Kidney epithelial cell (primary cell): ENCODE measurements around the gene FPR2. TPM values are rescaled to one million over a fixed set of nuclear protein-coding genes. Genes with fewer than 3 reads are reported as not detected.

Experiments
- DNase-seq: peaks from one replicate; pipeline ENCODE4 v3.0.0-alpha.2; 2010; ENCODE audit warnings: low read depth
- H3K27me3 ChIP-seq: 2 replicates; pipeline ENCODE4 v1.6.0; 2011; ENCODE audit warnings: low read length; ENCODE audit not compliant: control insufficient read depth, insufficient read depth
- H3K36me3 ChIP-seq: 2 replicates; pipeline ENCODE4 v1.5.1; 2011; ENCODE audit warnings: low read length; ENCODE audit not compliant: control insufficient read depth, insufficient read depth
- H3K4me3 ChIP-seq: 2 replicates; pipeline ENCODE4 v1.5.1; 2011; ENCODE audit warnings: low read depth, mild to moderate bottlenecking, control low read depth, low read length
- total RNA-seq: library from RNA; depleted of rRNA; stranded (reverse); fragments of >200 nt; gene quantifications from 2 replicates; pipeline ENCODE4 v1.2.3, GENCODE V29; 2015
- TF ChIP-seq, protein P1 (sequence below): IDR thresholded peaks from 2 replicates; pipeline ENCODE4 v1.5.1; 2011; ENCODE audit warnings: mild to moderate bottlenecking, moderate library complexity, low read length, control low read depth, inconsistent platforms; ENCODE audit not compliant: insufficient read depth, poor library complexity, severe bottlenecking

Gene FPR2
- total RNA-seq, 1 donor from 2014 or later, result not detected

DNA sequence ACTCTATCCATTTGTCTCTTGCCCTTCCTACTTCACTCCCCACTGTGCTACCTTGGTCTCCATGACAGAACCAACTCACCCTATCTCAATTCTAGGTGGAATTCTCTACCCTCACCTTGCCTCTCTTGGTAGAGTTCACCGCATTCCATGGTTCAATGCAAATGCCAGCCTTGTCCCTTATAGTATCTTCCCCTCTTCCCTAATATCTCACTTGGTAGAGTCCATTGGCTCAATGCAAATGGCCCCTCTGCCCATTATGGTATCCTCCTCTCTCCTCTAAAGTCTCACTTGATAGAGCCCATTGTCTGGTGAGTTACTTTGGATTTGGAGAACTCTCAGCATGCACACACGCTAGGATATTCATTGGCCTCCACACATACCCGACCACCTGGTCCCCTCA lies 45.1 kb upstream of the FPR2 start:
- TF ChIP-seq, protein P1, sequence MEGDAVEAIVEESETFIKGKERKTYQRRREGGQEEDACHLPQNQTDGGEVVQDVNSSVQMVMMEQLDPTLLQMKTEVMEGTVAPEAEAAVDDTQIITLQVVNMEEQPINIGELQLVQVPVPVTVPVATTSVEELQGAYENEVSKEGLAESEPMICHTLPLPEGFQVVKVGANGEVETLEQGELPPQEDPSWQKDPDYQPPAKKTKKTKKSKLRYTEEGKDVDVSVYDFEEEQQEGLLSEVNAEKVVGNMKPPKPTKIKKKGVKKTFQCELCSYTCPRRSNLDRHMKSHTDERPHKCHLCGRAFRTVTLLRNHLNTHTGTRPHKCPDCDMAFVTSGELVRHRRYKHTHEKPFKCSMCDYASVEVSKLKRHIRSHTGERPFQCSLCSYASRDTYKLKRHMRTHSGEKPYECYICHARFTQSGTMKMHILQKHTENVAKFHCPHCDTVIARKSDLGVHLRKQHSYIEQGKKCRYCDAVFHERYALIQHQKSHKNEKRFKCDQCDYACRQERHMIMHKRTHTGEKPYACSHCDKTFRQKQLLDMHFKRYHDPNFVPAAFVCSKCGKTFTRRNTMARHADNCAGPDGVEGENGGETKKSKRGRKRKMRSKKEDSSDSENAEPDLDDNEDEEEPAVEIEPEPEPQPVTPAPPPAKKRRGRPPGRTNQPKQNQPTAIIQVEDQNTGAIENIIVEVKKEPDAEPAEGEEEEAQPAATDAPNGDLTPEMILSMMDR, result no peak
- DNase-seq, result no peak
- Histone ChIP-seq H3K4me3 (no peak overlapping the region), H3K36me3 (no peaks in the 10 kb centered on the region), H3K27me3 (peaks cover 20% of the 10 kb centered on the region)

DNA sequence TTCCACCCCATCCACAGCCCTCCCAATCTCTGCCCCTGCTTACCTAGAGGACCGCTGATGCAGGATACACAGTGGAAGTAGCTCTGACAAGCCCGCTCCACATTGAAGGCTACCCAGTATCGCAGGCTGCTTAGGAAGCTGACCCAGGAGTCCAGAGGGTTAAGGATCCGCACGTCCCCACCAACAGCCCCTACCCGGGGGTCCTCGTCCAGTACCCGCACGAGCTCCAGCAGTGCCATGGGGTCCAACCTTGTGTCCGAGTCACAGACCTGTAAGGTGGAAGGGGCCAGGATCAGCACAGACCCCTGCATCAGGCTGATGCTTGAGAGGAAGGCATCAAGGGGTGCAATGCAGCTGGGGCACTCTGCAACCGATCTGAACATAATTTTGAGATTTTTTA lies 44.1 kb upstream of the FPR2 start:
- H3K27me3 ChIP-seq, result peaks cover 24% of the 10 kb centered on the region
- TF ChIP-seq, protein P1, result no peak
- H3K4me3 ChIP-seq, result no peak overlapping the region
- no peak for DNase-seq
- no peaks in the 10 kb centered on the region for H3K36me3 ChIP-seq

DNA sequence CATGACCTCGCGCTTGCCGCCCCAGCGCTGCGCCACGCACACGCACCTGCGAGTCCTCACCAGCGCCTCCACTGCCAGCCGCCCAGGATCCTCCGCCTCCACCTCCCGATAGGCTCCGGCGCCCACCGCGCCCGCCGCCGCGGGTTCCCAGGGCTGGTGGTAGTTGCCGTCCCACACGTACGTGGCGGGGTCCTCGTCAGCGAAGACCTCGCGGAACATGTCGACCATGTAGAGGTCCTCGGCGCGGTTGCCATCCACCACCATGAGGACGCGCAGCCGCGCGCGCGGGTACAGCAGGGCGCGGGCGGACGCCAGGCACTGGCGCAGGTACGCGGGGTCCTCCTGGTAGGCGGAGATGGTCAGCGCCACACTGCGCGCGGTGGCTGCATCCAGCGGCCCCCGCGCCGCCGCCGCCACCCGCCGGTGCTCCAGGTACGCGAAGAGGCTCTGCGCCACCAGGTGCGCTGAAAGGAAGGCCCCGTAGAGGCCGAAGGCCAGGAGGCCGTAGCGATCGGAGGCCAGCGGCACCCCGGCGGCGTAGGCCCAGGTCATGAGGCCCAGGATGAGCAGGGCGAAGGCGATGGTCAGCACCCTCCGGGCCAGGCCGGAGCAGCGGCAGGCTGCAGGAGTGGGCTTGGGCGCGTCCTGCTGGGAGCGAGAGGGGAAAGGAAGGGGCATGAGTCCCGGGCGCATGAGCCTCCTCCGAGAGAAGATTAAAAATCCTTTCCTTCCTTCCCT lies 41.6 kb upstream of the FPR2 start:
- no peak for DNase-seq
- no peaks in the 10 kb centered on the region for H3K36me3 ChIP-seq
- TF ChIP-seq, protein P1, result no peak
- peaks cover 30% of the 10 kb centered on the region for H3K27me3 ChIP-seq
- H3K4me3 ChIP-seq, result peak overlapping the region; percentile 12

DNA sequence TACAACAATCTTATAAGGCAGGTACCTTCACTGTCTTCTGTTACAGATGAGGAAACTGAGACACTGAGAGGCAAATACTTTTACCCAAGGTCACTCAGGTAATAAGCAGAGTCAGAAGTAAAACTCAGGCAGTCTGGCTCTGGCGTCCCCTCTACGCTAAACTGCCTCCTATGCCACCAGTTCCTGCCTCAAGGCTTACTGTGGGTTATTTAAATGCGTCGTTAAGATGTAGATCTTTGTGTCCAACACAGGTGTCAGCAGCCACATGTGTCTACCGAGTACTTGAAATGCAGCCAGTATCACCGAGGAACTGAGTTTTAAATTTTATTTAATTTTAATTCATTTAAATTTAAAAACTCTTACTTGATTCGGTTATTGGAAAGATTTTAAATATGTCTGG lies 39.1 kb upstream of the FPR2 start:
- Histone ChIP-seq H3K4me3 (no peak overlapping the region), H3K36me3 (no peaks in the 10 kb centered on the region), H3K27me3 (peaks cover 28% of the 10 kb centered on the region)
- TF ChIP-seq, protein P1, result no peak
- DNase-seq, result no peak

DNA sequence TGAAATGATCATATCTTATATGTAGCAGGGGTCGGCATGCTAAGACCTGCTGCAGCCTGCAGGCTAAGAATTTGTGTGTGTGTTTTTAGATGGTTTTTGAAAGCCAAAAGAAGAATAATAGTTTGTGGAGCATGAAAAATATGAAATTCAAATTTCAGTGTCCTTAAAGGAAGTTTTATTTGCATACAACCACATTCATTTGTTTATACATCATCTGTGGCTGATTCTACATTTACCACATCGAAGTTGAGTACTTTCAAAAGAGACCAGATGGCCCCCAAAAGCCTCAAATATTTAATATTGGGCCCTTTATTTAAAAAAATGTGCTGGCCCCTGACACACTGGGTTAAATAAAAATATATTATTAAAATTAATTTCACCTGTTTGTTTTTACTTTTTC lies 38.5 kb upstream of the FPR2 start:
- no peaks in the 10 kb centered on the region for H3K36me3 ChIP-seq
- peaks cover 26% of the 10 kb centered on the region for H3K27me3 ChIP-seq
- TF ChIP-seq, protein P1, result no peak
- DNase-seq, result no peak
- H3K4me3 ChIP-seq, result no peak overlapping the region

DNA sequence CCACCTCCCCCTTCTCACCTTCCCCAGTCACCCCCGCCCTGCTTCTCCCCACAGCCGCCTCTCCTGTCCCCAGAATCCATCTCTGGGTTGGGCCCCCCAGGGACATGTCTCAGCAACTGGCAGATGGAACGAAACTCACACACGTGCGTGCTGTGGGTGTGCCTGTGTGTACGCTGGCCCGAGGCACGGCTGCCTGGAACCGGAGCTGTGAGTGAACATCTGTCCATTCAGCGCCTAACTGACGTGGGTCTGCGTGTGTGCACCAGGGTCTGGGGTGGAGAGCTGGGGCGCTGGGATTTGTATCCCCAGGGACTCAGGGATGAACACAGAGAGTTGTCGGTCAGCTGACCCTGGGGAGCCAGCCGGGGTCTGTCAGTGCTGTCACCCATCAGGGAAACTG lies 36.4 kb upstream of the FPR2 start:
- TF ChIP-seq, protein P1, result no peak
- H3K27me3 ChIP-seq, result peaks cover 19% of the 10 kb centered on the region
- no peak overlapping the region for H3K4me3 ChIP-seq
- DNase-seq, result no peak
- no peaks in the 10 kb centered on the region for H3K36me3 ChIP-seq
